HG03565 (cell line): Measurements from ENCODE around the gene IL32.
"Not testable (repeated sequence)": the region's sequence is repeated elsewhere in the genome, so short reads cannot be mapped to it uniquely, and the experiment has no call there.

Experiments
- ATAC-seq: cut with Tn5 transposase; IDR thresholded peaks from one replicate; pipeline ENCODE4 v1.9.1; 2021; ENCODE audit warnings: mild to moderate bottlenecking, moderate library complexity; ENCODE audit not compliant: unreplicated experiment

IL32 gene

DNA sequence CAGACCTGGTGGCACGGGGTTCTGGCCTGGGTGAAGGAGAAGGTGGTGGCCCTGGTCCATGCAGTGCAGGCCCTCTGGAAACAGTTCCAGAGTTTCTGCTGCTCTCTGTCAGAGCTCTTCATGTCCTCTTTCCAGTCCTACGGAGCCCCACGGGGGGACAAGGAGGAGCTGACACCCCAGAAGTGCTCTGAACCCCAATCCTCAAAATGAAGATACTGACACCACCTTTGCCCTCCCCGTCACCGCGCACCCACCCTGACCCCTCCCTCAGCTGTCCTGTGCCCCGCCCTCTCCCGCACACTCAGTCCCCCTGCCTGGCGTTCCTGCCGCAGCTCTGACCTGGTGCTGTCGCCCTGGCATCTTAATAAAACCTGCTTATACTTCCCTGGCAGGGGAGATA lies 3.7 kb downstream of the IL32 start:
- ATAC-seq, result not testable (repeated sequence)

DNA sequence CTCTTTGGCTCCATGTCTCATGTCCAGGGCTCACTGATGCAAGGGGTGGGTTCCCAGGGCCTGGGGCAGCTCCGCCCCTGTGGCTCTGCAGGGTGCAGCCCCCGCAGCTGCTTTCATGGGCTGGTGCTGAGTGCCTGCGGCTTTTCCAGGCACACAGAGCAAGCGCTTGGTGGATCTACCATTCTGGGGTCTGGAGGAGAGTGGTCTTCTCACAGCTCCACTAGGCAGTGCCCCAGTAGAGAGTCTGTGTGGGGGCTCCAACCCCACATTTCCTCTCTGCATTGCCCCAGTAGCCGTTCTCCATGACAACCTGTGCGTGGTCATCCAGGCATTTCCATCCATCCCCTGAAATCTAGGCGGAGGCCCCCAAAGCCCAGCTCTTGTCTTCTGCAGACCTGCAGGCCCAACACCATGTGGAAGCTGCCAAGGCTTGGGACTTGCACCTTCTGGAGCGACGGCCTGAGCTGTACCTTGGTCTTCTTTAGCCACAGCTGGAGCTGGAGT lies 5.2 kb downstream of the IL32 start:
- no peak for ATAC-seq

DNA sequence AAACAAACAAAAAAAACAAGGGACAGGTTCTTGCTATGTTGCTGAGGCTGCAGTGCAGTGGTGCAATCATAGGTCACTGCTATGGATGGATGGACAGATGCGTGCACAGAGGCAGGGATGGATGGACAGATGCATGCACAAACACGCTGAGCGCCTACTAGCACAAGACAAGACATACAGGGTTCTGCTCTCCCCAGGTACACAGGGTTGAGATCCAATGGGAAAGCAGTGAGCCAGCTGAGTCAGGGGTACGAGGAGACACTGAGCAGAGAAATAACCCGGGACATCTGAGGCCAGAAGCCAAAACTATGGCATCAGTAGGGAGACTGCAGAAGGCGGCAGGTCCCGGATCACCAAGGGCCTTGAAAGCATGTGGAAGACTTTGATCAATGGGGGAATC lies 6.2 kb downstream of the IL32 start:
- no peak for ATAC-seq

DNA sequence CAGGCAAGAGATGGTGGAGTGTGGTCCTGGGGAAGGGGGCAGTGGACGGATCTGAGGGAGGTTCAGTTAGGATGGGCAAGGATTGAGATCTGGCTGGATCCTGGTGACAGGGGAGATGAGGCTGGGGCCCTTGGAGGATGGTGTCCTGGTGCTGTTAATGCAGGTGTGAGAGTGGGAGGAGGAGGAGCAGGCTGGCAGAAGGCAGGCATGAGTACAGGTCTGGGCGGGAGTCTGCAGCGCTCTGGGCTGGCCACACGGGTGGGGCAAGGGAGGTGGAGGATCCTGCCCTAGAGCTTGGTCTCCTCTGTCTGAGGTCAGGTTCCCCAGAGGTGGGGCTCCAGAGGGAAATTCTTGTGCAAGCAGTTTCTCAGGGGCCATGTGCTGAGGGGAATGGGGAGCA lies 6.7 kb downstream of the IL32 start:
- ATAC-seq, result not testable (repeated sequence)

DNA sequence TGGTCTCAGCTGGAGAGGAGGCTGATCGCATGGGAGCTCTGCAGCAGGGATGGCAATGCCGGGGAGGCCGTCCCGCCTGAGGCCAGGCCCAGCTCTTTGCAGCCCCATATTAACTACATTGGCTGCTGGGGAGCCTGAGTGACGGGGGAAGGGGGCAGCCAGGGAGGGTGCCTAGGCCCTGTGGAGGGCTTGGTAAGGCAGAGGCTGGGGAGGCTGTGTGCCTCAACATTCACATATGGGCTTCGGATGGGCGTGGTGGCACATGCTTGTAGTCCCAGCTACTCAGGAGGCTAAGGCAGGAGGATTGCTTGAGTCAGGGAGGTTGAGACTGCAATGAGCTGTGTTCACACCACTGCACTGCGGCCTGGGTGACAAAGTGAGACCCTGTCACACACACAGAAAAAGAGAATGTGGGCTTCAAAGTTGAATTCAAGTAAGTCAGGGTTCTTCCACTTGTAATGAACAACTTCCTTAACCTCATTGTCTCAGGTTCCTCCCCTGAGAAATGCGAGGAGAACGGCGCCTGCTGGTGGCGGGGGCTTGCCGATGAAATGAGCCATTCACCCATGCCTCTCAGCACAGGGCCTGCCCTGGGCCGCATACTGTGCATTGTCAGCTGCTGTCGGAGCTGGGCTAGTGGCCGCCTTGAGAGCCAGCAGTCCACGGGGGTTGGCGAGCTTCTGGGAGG lies 7.3 kb downstream of the IL32 start:
- ATAC-seq, result not testable (repeated sequence)

DNA sequence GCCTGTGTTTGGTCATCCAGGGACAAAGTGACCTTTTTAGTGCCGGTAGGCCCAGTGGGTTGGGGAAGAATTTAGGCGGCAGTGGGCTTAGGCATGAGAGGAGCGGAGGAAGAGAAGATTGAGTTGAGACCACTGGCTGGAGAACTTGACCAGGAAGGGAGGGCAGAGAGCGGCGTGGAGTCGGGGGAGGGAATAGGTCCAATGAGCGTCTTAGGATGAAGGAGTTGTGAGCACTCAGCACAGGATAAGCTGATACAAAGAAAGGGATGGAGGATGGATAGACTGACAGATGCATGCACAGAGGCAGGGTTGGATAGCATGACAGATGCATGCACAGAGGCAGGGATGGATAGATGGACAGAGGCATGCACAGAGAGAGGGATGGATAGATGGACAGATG lies 8.0 kb downstream of the IL32 start:
- ATAC-seq, result no peak

DNA sequence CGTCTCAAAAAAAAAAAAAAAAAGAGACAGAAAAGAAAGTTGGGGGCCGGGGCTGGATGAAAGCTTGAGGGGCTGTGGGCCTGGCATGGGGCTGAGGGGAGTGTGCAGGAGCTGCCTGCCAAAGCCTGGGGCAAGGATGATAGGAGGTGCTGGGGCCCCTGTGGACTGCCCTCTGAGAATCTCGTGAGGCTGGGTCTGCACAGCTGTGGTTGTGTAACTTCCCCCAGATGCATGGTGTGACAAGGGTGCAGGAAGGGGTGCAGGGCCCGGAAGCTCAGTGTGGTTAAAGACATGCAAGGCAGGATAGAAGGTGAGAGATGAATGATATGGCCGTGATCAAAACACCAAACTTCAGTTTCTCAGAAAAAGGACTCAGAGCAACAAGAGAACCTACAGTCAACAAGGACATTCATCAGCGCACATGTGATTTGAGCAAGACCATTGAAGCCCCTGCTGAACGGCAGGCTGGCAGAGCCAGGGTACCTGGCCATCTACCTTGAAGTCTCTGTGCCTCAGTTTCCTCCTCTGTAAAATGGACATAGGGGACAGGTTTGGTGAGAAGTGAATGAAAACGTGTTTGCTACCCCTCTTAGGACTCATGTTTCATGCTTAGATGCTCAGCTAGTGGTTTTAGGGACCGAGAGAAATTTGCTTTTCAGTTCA lies 9.6 kb downstream of the IL32 start:
- ATAC-seq, result peak; percentile 64

DNA sequence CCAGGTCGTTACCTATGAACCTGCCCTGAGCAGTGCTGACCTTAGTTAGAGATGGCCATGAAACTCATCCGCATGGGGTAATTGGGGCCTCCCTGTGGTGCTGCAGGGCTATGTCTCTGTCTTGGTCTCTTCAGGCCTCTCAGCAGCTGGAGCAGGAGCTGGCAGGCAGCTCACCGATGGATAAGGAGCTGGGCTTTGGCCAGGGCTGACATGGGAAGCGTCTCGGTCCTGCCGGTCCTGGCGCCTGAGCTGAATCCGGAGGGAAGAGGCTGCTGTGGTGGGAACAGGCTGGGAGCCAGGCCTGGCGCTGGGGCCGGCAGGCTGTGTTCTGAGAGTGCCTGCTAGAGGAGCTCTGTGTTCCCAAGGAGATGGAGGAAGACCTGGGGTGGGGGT lies 10.1 kb downstream of the IL32 start:
- ATAC-seq, result no peak

DNA sequence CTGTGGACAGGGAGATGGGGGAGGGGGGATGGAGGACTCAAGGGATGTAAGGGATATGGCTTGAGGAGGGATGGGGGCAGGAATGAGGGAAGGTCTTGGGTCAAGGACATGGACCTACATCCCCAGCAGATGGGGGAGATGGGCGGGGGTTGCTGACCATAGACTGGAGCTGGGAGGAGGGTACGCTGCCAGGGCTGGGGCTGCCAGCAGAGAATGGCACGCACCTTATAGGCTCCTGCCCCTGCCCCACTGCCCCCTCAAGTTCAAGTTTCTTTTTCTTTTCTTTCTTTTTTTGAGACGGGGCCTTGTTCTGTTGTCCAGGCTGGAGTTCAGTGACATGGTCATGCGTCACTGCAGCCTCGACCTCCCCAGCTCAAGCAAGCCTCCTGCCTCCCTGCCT lies 10.5 kb downstream of the IL32 start:
- not testable (repeated sequence) for ATAC-seq

DNA sequence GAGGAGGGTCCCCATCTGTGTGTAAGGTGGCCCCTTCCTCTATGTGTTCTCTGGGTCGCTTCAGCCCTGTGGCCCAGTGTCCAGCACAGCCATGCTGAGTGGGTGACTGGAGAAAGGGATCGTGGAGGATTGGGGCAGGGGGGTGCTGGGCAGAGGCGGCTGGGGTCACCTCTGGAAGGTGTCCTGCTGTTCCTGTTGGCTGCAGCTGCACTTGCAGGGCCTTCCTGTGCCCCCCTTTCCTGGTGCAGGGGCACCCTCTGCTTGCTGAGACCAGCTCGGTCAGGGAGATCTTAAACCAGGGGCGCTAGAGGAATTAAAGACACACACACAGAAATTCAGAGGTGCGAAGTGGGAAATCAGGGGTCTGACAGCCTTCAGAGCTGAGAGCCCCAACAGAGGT lies 11.1 kb downstream of the IL32 start:
- ATAC-seq, result no peak

DNA sequence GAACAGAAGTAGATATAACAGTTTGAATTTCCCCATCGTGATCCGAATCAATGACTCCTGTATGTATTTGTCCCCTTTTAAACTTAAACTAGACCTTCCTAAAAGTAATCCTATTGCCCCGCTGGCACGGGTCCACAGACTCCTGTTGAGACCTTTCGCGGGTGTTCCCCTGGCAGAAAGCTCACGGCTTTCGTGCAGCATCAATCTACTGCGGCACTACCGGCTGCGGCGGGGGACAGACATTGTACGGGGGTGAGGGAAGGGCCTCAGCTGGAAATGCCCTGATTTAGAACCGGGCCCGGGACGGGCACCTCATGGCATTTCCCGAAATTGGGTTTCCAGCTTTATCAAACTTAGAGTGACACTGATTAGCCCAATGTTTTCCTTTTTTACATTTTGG lies 14.6 kb downstream of the IL32 start:
- no peak for ATAC-seq

DNA sequence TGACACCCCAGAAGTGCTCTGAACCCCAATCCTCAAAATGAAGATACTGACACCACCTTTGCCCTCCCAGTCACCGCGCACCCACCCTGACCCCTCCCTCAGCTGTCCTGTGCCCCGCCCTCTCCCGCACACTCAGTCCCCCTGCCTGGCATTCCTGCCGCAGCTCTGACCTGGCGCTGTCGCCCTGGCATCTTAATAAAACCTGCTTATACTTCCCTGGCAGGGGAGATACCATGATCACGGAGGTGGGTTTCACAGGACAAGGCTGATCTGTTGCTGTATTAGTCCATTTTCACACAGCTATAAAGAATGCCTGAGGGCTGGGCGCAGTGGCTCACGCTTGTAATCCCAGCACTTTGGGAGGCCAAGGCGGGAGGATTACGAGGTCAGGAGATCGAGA lies 16.5 kb downstream of the IL32 start:
- not testable (repeated sequence) for ATAC-seq

DNA sequence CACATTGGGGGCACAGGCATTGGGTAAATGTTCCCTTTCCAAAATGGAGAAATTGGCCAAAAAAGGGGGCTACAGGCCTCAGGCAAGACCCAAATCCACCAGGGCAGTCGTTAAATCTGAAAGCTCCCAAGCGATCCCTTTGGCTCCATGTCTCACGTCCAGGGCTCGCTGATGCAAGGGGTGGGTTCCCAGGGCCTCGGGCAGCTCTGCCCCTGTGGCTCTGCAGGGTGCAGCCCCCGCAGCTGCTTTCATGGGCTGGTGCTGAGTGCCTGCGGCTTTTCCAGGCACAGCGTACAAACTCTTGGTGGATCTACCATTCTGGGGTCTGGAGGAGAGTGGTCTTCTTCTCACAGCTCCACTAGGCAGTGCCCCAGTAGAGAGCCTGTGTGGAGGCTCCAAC lies 18.0 kb downstream of the IL32 start:
- not testable (repeated sequence) for ATAC-seq

DNA sequence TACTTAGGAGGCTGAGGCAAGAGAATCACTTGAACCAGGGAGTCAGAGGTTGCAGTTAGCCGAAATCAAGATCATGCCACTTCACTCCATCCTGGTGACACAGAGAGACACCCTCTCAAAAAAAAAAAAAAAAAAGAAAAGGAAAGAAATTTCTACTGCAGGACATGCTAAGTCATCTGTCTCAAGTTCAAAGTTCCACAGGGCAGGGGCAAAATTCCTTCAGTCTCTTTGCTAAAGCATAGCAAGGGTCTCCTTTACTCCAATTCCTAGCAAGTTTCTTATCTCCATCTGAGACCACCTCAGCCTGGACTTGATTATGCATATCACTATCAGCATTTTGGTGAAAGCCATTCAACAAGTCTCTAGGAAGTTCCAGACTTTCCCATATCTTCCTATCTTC lies 19.1 kb downstream of the IL32 start:
- ATAC-seq, result no peak

DNA sequence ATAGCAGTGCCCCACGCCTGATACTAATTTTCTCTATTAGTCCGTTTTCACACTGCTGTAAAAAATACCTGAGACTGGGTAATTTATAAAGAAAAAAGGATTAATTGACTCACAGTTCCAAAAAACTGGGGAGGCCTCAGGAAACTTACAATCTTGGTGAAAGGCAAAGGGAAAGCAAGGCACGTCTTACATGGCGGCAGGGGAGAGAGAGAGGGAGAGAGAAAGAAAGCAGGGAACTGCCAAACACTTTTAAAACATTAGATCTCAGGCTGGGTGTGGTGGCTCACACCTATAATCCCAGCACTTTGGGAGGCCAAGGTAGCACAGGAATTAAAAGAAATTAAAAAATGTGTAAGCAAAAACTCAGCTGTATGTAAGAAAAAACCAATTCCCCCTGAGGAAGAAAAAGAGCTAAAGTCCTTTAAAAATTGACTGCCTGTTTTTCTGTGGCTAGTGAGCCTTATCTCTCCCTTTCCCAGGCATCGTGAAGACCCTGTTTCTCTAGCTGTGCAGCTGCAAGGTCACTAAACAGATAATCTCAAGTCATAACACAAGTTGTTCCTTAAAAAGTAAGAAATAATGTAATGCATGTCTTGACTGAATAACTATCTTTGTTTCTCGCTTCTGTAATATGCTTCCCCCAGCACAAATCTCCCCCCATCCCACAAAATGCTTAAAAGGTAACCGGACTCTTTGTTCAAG lies 19.7 kb downstream of the IL32 start:
- no peak for ATAC-seq

DNA sequence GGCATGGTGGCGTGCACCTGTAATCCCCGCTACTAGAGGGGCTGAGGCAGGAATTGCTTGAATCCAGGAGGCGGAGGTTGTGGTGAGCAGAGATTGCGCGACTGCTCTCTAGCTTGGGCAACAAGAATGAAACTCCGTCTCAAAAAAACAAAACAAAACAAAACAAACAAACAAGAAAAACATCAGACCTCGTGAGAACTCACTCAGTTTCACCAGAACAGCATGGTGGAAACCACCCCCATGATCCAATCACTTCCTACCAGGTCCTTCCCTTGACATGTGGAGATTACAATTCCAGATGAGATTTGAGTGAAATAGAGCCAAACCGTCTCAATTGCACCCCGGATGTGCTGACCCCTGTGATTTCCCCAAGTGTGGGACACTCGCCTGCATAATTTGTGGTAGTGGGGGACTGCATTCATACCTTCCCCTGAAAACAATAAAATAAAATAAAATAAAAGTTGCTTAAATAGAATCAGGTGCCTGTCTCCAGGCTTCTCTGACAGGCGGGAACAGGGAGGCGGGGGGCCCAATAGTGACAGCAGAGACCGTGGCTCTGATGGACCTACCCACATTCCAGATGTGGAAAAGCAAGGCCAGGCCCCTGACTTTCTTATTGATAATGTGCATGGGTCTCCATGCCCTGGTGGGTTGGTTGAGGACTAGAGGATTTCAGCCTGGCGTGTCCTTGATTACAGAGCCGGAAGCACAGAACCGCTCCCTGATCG lies 20.6 kb downstream of the IL32 start:
- no peak for ATAC-seq

DNA sequence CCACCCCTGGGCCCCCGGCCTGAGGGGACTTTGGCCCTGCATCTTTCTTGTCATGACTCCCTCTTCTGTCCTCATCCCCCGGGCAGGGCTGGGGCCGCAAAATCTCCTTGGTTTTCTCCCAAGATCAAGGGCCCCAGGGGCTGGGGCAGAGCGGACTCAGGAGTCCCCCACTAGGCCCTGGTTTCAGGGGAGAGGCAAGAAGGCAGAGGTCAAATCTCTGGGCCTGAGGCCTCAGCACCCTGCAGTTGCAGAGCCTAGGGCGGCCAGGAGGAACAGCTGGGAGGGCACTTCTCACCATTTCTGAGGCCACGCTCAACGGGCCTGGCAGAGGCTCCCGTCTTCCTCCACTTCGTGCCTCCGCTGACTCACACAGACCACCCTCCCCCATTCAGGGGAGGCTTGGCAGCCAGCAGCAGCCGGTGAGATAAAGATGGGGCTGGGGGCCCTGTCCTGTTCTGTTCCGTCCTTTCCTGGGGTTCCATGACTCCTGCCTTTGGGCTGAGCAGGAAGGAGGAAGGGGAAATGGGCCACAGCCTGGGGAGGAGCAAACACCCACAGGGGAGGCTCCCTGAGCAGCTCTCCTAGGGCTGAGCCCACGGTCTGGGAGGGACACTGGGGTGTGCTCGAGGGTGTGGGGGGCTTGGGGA lies 21.3 kb downstream of the IL32 start:
- no peak for ATAC-seq

DNA sequence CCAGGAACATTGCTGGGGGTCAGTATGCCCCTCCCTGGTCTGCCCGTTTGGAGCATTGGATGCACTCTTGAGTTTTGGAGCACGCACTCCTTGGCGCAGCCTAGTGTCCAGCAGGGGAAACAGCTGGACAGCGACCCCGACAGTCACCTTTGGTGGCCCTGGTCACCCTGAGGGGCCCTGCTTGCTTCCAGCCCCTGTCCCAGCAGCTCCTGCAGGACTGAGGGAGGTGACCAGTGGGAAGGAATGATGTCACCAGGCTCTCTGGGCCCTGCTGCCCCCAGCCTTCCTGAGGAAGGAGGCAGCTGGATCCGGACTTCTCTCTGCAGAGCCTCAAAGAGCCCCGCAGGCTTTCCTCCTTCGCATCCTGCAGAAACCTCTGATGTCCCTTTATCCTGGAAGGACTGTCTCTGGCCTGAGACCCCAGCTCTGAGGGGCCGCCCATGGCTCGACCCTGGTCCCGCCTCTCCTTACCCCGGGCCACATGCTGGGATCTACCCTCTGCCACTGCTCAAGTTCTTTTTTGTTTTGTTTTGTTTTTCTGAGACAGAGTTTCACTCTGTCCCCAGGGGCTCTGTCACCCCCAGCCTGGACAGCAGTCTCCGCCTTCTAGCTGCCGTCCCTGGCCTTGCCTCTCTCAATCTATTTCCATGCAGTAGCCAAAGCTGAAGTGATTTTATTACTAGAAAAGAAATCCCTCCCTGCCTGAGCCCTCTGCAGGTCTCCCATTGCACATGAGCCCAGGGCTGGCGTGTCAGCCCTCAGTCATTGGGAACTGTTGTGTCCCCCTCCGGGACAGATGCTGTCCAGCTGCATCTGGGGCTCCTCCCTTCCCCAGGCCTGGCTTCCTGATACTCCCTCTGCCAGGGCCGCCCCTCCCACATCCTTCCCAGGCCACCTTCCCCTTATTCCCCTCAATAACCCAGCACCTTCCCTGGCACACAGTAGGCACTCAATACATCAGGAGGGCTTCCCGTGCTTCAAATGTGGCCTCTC lies 22.1 kb downstream of the IL32 start:
- no peak for ATAC-seq

DNA sequence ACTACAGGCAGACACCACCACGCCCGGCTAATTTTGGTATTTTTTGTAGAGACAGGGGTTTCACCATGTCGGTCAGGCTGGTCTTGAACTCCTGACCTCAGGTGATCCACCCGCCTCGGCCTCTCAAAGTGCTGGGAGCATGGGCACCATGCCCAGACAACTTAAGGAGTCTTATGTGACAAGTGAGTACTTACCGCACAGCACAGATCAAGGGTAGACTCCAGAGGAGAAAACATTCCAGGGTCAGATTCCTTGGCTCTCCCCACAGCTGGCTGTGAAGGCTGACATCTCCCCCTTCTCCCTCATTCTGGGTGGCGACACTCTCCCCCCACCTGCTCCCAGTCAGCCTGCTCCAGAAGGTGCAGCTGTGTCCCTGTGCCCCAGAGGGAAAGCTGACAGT lies 23.0 kb downstream of the IL32 start:
- ATAC-seq, result no peak
